Activated naive CD8-positive, alpha-beta T cell (primary cell): ENCODE measurements around the gene TUBB8.
"Not testable (repeated sequence)": the region's sequence is repeated elsewhere in the genome, so short reads cannot be mapped to it uniquely, and the experiment has no call there.

ENCODE experiments used
- H3K27ac Mint-ChIP-seq: one replicate; pipeline ENCODE4 v1.8.0; 2021; ENCODE audit warnings: mixed read lengths
- H3K27me3 Mint-ChIP-seq: one replicate; pipeline ENCODE4 v1.8.0; 2021; ENCODE audit warnings: mixed read lengths
- H3K36me3 Mint-ChIP-seq: one replicate; pipeline ENCODE4 v1.8.0; 2021; ENCODE audit warnings: mixed read lengths
- H3K4me1 Mint-ChIP-seq: one replicate; pipeline ENCODE4 v1.8.0; 2021; ENCODE audit warnings: low read depth, mixed read lengths
- H3K4me3 Mint-ChIP-seq: one replicate; pipeline ENCODE4 v1.8.0; 2021; ENCODE audit warnings: mild to moderate bottlenecking, mixed read lengths
- H3K9me3 Mint-ChIP-seq: one replicate; pipeline ENCODE4 v1.8.0; 2021; ENCODE audit warnings: low read depth, mixed read lengths

Gene TUBB8

DNA sequence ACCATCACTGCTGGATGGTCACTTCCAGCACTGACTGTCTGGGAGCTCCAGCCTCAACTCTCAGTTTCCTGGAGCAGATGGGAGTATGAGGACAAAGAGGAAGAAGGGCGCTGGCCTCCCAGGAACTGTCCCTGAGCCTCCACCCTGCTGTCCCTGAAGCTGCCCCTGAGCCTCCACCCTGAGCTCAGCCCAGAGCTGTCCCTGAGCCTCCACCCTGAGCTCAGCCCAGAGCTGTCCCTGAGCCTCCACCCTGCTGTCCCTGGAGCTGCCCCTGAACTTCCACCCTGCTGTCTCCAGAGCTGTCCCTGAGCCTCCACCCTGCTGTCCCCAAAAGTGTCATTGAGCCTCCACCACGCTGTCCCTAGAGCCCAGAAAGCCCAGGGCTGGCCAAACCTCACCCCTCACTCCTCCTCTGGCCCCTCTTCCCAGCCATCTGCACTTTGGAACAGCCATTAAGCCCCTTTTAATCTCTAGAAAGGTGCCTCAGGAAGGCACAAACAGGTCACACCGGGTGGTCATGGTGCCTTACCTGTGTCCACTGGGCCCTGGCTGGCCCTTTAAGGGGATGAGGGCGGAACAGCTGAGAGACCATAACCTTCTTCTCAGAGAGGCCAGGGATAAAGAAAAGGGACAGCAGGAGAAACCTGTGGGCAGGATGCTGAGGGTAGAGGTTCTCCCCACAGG is 30.6 kb upstream of the TUBB8 start:
- no peak overlapping the region for H3K4me3 Mint-ChIP-seq
- H3K27ac Mint-ChIP-seq: no peak overlapping the region

DNA sequence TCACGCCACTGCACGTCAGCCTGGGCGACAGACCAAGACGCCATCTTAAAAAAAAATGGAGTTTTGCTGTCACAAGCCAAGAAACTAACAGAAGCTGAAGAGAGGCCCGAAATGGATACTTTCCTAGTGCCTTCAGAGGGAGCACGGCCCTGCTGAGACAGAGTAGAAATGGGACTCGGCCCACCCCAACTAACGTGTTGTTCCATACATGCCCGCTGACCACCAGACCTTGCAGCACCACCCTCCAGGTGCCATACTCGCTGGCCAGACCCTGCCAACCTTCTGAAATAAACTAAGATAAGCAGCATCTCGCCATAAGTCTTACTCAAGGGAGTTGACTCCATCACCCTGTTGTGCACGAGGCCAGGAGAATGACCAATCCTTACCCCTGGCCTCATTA is 29.5 kb upstream of the TUBB8 start:
- H3K4me1 Mint-ChIP-seq: peaks cover 1% of the 10 kb centered on the region
- no peak overlapping the region for H3K4me3 Mint-ChIP-seq
- H3K36me3 Mint-ChIP-seq: no peaks in the 10 kb centered on the region
- H3K27ac Mint-ChIP-seq: no peak overlapping the region
- H3K27me3 Mint-ChIP-seq: peaks cover 9% of the 10 kb centered on the region
- H3K9me3 Mint-ChIP-seq: no peaks in the 10 kb centered on the region

More for the DNA sequence above, 30.6 kb upstream of the TUBB8 start:
- no peaks in the 10 kb centered on the region for H3K9me3 Mint-ChIP-seq
- H3K36me3 Mint-ChIP-seq: no peaks in the 10 kb centered on the region
- no peaks in the 10 kb centered on the region for H3K4me1 Mint-ChIP-seq
- H3K27me3 Mint-ChIP-seq: peaks cover 9% of the 10 kb centered on the region

DNA sequence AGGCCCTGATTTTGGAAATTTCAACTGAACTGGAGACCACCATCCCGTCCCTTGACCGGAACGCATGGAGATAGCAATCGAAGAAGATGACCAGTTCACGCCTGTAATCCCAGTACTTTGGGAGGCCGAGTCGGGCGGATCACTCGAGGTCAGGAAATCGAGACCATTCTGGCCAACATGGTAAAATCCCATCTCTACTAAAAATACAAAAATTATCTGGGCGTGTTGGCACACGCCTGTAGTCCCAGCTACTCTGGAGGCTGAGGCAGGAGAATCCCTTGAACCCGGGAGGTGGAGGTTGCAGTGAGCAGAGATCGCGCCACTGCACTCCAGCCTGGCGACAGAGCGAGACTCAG is 25.1 kb upstream of the TUBB8 start:
- not testable (repeated sequence) for H3K36me3 Mint-ChIP-seq, H3K27ac Mint-ChIP-seq, H3K27me3 Mint-ChIP-seq, H3K4me1 Mint-ChIP-seq, H3K9me3 Mint-ChIP-seq
- peak overlapping the region; percentile 74 for H3K4me3 Mint-ChIP-seq

DNA sequence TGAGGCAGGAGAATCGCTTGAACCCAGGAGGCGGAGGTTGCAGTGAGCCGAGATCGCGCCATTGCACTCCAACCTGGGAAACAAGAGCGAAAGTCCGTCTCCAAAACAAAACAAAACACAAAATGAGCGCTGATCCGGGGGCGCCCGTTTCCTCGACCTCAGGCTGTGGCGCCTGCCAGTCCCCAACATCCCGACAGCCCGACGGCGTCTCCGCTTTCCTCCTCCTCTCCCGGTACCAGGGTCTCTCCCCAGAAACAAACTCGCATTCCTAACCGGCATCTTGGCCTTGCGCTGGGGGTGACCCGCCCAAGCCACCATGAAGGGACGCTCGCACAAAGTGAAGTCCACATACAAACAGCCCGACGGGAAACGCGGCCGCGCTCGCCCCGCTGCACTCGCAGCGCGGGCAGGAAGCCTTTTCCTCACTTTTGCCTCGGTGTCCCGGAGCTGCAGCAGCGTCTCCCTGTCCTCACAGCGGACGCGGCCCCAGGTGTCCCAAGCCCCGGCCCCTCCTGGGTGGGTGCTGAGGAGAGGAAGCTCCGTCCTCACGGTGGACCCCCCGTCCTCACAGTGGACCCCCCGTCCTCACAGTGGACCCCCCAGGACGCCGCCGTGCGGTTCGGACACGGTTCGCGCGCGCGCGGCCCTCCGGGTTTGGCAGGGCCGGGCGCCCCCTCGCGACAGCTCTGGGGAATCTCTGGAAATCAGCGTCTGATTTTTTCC is 24.6 kb upstream of the TUBB8 start:
- not testable (repeated sequence) for H3K27me3 Mint-ChIP-seq, H3K27ac Mint-ChIP-seq

DNA sequence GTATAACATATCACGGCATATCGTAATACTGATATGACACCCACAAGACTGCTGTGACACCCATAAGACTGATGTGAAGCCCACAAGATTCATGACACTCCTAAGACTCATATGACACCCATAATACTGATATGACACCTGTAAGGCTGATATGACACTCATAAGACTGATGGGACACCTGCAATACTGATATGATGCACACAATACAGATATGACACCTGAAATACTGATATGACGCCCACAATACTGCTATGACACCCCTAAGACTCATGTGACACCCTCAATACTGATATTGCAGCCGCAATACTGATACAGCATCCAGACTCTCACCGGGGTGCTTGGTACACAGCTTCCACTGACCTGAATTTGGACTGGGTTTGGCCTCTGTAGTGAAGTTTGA is 19.1 kb upstream of the TUBB8 start:
- not testable (repeated sequence) for H3K27me3 Mint-ChIP-seq, H3K9me3 Mint-ChIP-seq, H3K4me1 Mint-ChIP-seq, H3K4me3 Mint-ChIP-seq, H3K36me3 Mint-ChIP-seq, H3K27ac Mint-ChIP-seq

More for the DNA sequence above, 24.6 kb upstream of the TUBB8 start:
- H3K4me1 Mint-ChIP-seq, H3K9me3 Mint-ChIP-seq, H3K36me3 Mint-ChIP-seq: not testable (repeated sequence)
- peak overlapping the region; percentile 74 for H3K4me3 Mint-ChIP-seq

DNA sequence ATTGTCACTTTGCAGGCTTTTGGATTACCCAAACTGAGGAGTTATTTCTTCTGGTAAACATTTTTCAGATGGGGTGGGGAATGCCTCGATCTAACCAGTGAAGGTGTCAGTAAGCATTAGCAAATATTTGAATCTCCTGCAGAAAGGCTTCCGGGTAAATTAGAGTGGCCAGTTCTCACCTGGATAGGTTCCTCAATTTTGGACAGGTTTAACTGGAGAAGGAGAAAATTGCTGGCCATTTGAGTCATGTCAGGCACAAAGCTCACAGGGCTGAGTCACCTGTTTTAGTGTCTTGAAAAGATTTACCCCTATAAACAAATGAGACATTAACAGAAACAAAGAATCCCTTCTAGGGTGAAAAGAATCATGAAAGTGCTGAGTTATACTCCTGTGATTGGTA is 830 bp upstream of the TUBB8 start:
- H3K27ac Mint-ChIP-seq, H3K4me1 Mint-ChIP-seq, H3K9me3 Mint-ChIP-seq, H3K27me3 Mint-ChIP-seq, H3K36me3 Mint-ChIP-seq, H3K4me3 Mint-ChIP-seq: not testable (repeated sequence)

DNA sequence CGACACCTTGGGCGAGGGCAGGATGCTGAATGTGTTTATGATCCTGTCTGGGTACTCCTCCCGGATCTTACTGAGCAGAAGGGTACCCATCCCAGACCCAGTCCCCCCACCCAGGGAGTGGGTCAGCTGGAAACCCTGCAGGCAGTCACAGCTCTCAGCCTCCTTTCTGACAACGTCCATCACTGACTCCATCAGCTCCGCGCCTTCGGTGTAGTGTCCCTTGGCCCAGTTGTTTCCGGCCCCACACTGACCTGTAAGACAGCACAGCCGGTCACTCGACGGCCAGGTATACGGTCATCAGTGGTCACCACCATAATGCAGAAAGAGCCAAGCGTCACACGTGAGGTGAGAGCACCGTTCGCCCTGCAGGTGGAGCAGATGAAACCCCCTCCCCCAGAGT is 1.2 kb downstream of the TUBB8 start:
- H3K36me3 Mint-ChIP-seq, H3K9me3 Mint-ChIP-seq, H3K4me1 Mint-ChIP-seq, H3K27me3 Mint-ChIP-seq, H3K27ac Mint-ChIP-seq, H3K4me3 Mint-ChIP-seq: not testable (repeated sequence)

DNA sequence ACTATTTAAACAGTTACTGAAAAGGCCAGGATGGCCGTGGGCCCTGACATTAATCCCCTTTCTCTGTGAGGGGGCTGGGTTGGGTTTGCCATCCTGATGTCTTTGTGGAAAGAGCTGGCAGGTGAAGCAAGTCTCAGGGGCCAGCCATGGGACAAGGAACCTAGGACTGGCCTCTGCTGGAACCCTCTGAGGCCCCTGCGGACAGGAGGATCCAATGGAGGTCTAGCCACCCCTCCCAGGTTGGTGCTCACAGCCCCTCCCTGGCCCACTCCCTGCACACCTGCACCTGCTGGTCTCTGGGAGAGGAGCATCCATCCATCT is 35.8 kb downstream of the TUBB8 start:
- H3K9me3 Mint-ChIP-seq, H3K4me3 Mint-ChIP-seq, H3K27ac Mint-ChIP-seq, H3K27me3 Mint-ChIP-seq, H3K36me3 Mint-ChIP-seq, H3K4me1 Mint-ChIP-seq: not testable (repeated sequence)

DNA sequence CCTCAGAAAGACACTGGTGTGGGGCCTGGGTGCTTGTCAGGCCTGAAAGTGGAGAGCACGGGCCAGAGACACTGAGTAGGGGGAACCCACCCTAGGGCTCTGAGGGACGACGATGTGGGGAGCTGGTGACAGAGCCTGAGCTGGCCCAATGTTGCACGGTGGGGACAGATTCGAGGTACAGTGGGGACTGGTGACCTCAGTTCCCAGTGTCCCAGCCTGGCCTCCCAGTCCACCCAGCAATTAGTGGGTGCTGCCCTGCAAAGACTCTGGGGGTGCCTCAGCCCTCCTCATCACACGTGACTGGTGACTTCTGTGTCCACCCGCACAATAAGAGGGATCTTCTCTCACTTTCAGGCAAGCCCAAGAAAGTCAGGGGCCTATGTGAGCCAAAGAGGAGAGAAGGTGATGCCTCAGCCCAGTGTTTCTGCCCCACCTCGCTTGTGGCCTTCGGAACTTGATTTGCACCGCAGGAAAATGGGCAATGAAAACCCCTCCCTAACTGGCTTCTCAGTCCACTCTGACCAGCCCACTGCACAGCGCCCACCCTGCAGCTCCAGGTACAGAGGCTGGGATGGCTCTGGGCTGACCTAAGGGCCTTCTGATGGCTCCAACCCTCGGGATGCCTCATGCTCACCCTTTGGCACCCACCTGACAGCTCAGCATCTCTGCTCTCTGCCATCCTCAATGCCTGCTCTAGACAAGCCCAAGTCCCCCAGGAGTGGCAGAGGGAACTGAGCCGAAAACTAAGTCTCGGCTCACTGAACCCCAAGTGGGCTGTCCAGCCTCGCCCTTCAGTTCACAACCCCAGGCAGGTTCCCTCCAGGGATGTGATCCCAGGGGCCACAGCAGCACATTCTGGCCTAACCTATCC is 36.4 kb downstream of the TUBB8 start:
- not testable (repeated sequence) for H3K27ac Mint-ChIP-seq, H3K4me1 Mint-ChIP-seq, H3K36me3 Mint-ChIP-seq, H3K27me3 Mint-ChIP-seq, H3K4me3 Mint-ChIP-seq, H3K9me3 Mint-ChIP-seq

DNA sequence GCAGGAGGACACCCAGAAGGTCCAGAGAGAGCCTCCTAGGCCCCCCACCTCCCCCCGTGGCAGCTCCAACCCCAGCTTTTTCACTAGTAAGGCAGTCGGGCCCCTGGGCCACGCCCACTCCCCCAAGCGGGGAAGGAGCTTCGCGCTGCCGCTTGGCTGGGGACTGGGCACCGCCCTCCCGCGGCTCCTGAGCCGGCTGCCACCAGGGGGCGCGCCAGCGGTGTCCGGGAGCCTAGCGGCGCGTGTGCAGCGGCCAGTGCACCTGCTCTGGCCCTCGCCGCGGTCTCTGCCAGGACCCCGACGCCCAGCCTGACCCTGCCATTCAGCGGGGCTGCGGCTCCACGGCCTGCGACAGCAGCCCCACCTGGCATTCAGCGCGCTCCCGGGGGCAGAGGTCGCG is 37.8 kb downstream of the TUBB8 start:
- not testable (repeated sequence) for H3K9me3 Mint-ChIP-seq, H3K27ac Mint-ChIP-seq, H3K4me3 Mint-ChIP-seq, H3K4me1 Mint-ChIP-seq, H3K27me3 Mint-ChIP-seq, H3K36me3 Mint-ChIP-seq

DNA sequence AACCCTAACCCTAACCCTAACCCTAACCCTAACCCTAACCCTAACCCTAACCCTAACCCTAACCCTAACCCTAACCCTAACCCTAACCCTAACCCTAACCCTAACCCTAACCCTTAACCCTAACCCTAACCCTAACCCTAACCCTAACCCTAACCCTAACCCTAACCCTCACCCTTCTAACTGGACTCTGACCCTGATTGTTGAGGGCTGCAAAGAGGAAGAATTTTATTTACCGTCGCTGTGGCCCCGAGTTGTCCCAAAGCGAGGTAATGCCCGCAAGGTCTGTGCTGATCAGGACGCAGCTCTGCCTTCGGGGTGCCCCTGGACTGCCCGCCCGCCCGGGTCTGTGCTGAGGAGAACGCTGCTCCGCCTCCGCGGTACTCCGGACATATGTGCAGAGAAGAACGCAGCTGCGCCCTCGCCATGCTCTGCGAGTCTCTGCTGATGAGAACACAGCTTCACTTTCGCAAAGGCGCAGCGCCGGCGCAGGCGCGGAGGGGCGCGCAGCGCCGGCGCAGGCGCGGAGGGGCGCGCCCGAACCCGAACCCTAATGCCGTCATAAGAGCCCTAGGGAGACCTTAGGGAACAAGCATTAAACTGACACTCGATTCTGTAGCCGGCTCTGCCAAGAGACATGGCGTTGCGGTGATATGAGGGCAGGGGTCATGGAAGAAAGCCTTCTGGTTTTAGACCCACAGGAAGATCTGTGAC is 38.7 kb downstream of the TUBB8 start:
- not testable (repeated sequence) for H3K36me3 Mint-ChIP-seq, H3K4me3 Mint-ChIP-seq

More for the DNA sequence above, 38.7 kb downstream of the TUBB8 start:
- not testable (repeated sequence) for H3K9me3 Mint-ChIP-seq, H3K4me1 Mint-ChIP-seq, H3K27ac Mint-ChIP-seq, H3K27me3 Mint-ChIP-seq
